Brain microvascular endothelial cell (primary cell): ENCODE measurements around the gene UVSSA.

Experiments
- DNase-seq: peaks from one replicate; pipeline ENCODE4 v3.0.0-alpha.2; 2020
- H3K27ac ChIP-seq: fragments of 250-450 bp; sonication (Bioruptor Pico); 2 replicates; pipeline ENCODE4 v1.5.1; 2020; ENCODE audit warnings: mild to moderate bottlenecking, moderate library complexity
- H3K27me3 ChIP-seq: fragments of 250-450 bp; sonication (Bioruptor Pico); replicated peaks from 2 replicates; pipeline ENCODE4 v1.5.1; 2020; ENCODE audit warnings: mild to moderate bottlenecking
- H3K36me3 ChIP-seq: fragments of 250-450 bp; sonication (Bioruptor Pico); replicated peaks from 2 replicates; pipeline ENCODE4 v1.5.1; 2020; ENCODE audit warnings: mild to moderate bottlenecking
- H3K4me3 ChIP-seq: 2 replicates; pipeline ENCODE4 v1.5.1; 2011; ENCODE audit warnings: low read depth, mild to moderate bottlenecking, control low read depth, low read length, moderate library complexity
- in situ Hi-C: cut with HindIII; loops from 2 replicates; pipeline ENCODE4 v1.10.0; 2017; ENCODE audit warnings: low sequenced_read_pairs, low pct_ligation_motif_present
- TF ChIP-seq, protein P1 (sequence below): IDR thresholded peaks from 2 replicates; pipeline ENCODE4 v1.5.1; 2011; ENCODE audit warnings: low read depth, mild to moderate bottlenecking, moderate library complexity, low read length, control low read depth, inconsistent platforms; ENCODE audit errors: missing control alignments

UVSSA gene

DNA sequence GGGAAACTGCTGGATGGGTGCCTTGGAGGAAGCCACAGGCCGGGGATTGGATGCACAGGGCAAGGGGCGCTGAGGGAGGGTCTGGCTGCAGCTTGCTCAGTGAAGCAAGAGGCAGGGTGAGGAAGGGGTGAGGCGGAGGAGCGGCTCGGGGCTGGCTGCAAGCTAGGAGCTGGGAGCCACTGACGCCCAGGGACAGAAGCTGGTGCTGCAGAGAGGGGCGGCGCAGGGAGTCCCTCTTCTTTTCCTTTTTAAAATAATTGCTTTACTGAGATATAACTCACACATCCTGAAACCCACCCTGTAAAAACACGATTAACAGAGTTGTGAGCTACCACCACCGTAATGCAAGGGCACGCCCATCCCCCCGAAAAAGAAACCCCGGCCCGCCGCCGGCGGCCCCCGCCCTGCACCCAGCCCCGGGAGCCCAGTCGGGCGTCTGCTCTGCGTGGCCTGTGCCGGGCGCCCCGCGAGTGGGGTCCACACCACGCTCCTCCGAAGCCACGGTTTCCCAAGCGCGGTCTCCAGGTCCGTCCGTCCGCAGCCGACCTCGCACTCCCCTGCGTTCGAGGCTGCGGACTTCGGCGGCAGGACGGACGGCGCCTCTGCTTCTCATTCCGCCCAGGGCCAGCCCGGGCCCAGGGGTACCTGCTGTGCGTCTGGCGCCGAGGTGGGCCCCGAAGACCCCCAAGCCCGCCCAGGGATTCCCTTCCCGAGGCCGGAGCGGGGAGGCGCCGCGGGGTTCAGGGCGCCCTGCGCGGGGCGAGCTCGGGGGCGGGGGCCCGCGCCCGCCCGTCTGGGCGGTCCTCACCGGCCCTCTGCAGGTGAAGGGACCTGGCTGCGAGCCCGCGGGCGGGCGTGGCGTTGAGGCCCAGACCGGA is 866 bp upstream of the UVSSA start:
- no peaks in the 10 kb centered on the region for H3K27me3 ChIP-seq
- DNase-seq: peak; percentile 40

DNA sequence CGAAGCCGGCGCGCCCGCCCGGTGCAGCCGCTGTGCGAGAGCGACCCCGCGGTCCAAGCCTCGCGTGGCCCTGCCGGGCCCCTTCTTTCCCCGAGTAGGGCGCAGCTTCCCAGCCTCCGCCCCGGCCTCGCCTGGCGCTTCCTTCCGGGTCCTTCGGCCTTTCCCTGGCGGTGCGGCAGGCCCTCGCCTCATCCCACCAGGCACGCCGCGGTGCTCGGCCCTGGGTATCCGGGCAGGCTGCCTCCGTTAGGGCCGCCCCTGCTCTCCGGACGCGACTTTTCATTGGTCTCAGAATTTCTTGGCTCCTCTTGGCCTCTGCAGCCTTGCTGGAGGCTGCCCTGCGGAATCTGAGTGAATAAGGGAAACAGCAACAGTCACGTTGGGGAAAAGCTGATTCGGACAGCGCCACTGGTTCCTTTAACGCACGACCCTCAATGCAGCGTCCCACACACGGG is 429 bp downstream of the UVSSA start:
- Histone ChIP-seq H3K4me3 (peak overlapping the region; percentile 61), H3K36me3 (no peaks in the 10 kb centered on the region), H3K27me3 (no peaks in the 10 kb centered on the region), H3K27ac (peak overlapping the region; percentile 94)
- in situ Hi-C loops: no loop called here
- peak; percentile 79 for DNase-seq
- TF ChIP-seq, protein P1, sequence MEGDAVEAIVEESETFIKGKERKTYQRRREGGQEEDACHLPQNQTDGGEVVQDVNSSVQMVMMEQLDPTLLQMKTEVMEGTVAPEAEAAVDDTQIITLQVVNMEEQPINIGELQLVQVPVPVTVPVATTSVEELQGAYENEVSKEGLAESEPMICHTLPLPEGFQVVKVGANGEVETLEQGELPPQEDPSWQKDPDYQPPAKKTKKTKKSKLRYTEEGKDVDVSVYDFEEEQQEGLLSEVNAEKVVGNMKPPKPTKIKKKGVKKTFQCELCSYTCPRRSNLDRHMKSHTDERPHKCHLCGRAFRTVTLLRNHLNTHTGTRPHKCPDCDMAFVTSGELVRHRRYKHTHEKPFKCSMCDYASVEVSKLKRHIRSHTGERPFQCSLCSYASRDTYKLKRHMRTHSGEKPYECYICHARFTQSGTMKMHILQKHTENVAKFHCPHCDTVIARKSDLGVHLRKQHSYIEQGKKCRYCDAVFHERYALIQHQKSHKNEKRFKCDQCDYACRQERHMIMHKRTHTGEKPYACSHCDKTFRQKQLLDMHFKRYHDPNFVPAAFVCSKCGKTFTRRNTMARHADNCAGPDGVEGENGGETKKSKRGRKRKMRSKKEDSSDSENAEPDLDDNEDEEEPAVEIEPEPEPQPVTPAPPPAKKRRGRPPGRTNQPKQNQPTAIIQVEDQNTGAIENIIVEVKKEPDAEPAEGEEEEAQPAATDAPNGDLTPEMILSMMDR: no peak

More for the DNA sequence above, 866 bp upstream of the UVSSA start:
- H3K4me3 ChIP-seq: peak overlapping the region; percentile 73
- in situ Hi-C loops: no loop called here
- H3K36me3 ChIP-seq: peaks cover 5% of the 10 kb centered on the region
- TF ChIP-seq, protein P1: no peak
- H3K27ac ChIP-seq: peak overlapping the region; percentile 63

DNA sequence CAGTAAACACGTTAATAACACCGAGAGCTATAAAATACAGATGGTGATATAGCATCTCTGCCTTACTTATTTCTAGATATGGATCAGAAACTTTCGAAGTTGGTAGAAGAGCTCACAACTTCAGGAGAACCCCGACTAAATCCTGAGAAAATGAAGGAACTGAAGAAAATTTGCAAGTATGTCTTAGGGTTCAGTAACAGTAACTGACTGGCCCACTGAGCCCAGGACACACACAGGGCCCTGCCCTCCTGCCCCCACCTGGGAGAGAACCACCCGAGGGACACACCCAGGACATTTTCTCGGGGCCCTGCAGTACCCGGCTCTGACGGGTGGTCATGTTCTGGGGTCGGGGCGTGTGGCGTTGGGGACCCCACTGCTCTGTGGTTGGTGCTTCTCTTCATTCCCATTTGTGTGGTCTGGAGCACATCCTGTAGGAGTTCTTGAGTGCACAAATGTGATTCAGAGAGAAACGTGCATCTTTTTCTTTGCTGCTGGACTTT is 1.1 kb downstream of the UVSSA start:
- peak overlapping the region; percentile 94 for H3K27ac ChIP-seq
- no peak for DNase-seq
- in situ Hi-C loops: no loop called here
- H3K36me3 ChIP-seq: peaks cover under 1% of the 10 kb centered on the region
- TF ChIP-seq, protein P1: no peak
- peak overlapping the region; percentile 61 for H3K4me3 ChIP-seq
- H3K27me3 ChIP-seq: no peaks in the 10 kb centered on the region

DNA sequence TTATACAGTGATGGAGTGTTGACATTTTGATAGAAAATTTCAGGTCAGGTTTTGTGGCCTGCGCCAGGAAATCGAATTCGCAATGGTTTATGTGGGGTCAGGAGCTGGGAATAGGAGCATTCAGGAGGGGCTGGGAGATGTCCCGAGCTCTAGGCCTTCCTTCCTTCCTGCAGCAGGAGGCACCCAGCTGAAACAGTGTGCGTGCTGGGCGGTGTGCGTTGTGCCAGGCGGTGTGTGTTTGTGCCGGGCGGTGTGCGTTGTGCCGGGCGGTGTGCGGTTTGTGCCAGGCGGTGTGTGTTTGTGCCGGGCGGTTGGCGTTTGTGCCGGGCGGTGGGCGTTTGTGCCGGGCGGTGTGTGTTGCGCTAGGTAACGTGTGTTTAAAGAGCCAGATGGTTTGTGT is 1.7 kb downstream of the UVSSA start:
- no peak overlapping the region for H3K4me3 ChIP-seq
- no peak overlapping the region for H3K27ac ChIP-seq
- peaks cover 3% of the 10 kb centered on the region for H3K36me3 ChIP-seq
- TF ChIP-seq, protein P1: no peak
- no peak for DNase-seq
- in situ Hi-C loops: no loop called here
- no peaks in the 10 kb centered on the region for H3K27me3 ChIP-seq

- Histone ChIP-seq H3K4me3 (no peak overlapping the region), H3K36me3 (peaks cover 3% of the 10 kb centered on the region), H3K27me3 (no peaks in the 10 kb centered on the region), H3K27ac (no peak overlapping the region)
- TF ChIP-seq, protein P1: no peak
- in situ Hi-C loops: no loop called here
- no peak for DNase-seq
These were observed 2.6 kb downstream of the UVSSA start for GRCh38 chr4:1349359-1350168.
